CD4-positive, alpha-beta T cell treated with Interleukin-1 beta for 1 hour (primary cell): ENCODE results near the gene SLC4A2.
A peak's percentile ranks its signal among the peaks of the same experiment; 100 is the strongest.

Source experiments
- DNase-seq, 2 donors: peaks; one replicate each; pipeline ENCODE4 v3.0.0-alpha.2; 2020 to 2022

Gene SLC4A2

GRCh38 chr7:151095828-151096475, 36.6 kb downstream of the SLC4A2 start:
- no peak for DNase-seq

GRCh38 chr7:151099486-151100211, 40.3 kb downstream of the SLC4A2 start:
- no peak for DNase-seq

- no peak for DNase-seq
Observed at GRCh38 chr7:151100921-151101320, 41.5 kb downstream of the SLC4A2 start.

GRCh38 chr7:151101621-151102396, 42.4 kb downstream of the SLC4A2 start:
- no peak for DNase-seq

- DNase-seq = no peak
Observed at GRCh38 chr7:151102991-151103390, 43.6 kb downstream of the SLC4A2 start.

- no peak for DNase-seq
Observed at GRCh38 chr7:151103973-151104372, 44.6 kb downstream of the SLC4A2 start.

GRCh38 chr7:151104411-151105235, 45.2 kb downstream of the SLC4A2 start:
- no peak for DNase-seq

- DNase-seq = no peak
Observed at GRCh38 chr7:151107882-151108281, 48.5 kb downstream of the SLC4A2 start.

GRCh38 chr7:151109094-151110048, 50.0 kb downstream of the SLC4A2 start:
- DNase-seq = no peak

- DNase-seq = no peak
Observed at GRCh38 chr7:151110236-151110940, 51.0 kb downstream of the SLC4A2 start.

GRCh38 chr7:151110941-151111645, 51.7 kb downstream of the SLC4A2 start:
- peak; percentile 76 to 79 for DNase-seq

GRCh38 chr7:151113344-151114150, 54.2 kb downstream of the SLC4A2 start:
- no peak for DNase-seq

- no peak for DNase-seq
Observed at GRCh38 chr7:151114151-151115090, 55.0 kb downstream of the SLC4A2 start.

GRCh38 chr7:151115121-151115835, 55.9 kb downstream of the SLC4A2 start:
- peak in 1 of 2 donors; percentile 23 for DNase-seq

- DNase-seq = no peak
Observed at GRCh38 chr7:151115836-151116418, 56.5 kb downstream of the SLC4A2 start.

- DNase-seq = no peak
Observed at GRCh38 chr7:151116603-151117440, 57.4 kb downstream of the SLC4A2 start.
